GM12878 (cell line): ENCODE data around the gene CD58. TPM values are rescaled to one million over a fixed set of nuclear protein-coding genes. Genes with fewer than 3 reads are reported as not detected.
A peak's percentile ranks its signal among the peaks of the same experiment; 100 is the strongest.

Source experiments
- BACH1 ChIP-seq: fragments of 450-650 bp; IDR thresholded peaks from 2 replicates; pipeline ENCODE4 v1.6.1; 2017; ENCODE audit warnings: mild to moderate bottlenecking, borderline replicate concordance
- BCL11A ChIP-seq: IDR thresholded peaks from 2 replicates; pipeline ENCODE4 v1.6.1; 2011; ENCODE audit warnings: low read depth, low read length
- CEBPZ ChIP-seq: fragments of 150-350 bp; IDR thresholded peaks from 2 replicates; pipeline ENCODE4 v1.6.1; 2016; ENCODE audit warnings: low read depth, low read length
- E2F4 ChIP-seq: IDR thresholded peaks from 2 replicates; pipeline ENCODE4 v1.6.1; 2012; ENCODE audit warnings: low read depth, low read length, improper control_type of control experiment
- EGR1 ChIP-seq, 2 experiments: IDR thresholded peaks; 1 replicate in 1 of 2; 2 replicates in 1 of 2; pipeline ENCODE4 v1.6.1; 2011 to 2012; ENCODE audit warnings: low read depth in 2 of 2, low read length in 2 of 2, borderline replicate concordance in 1 of 2, mild to moderate bottlenecking in 1 of 2, moderate library complexity in 1 of 2
- EP300 ChIP-seq, 2 experiments: fragments of 150-350 bp in 1 of 2; IDR thresholded peaks; 2 replicates each; pipeline ENCODE4 v1.6.1; 2011 to 2012; ENCODE audit warnings: low read depth in 2 of 2, low read length in 2 of 2, borderline replicate concordance in 1 of 2, improper control_type of control experiment in 1 of 2, inconsistent platforms in 1 of 2; ENCODE audit not compliant: control insufficient read depth in 1 of 2
- ESRRA ChIP-seq: IDR thresholded peaks from 2 replicates; pipeline ENCODE4 v1.6.1; 2012; ENCODE audit warnings: mild to moderate bottlenecking, low read length, improper control_type of control experiment
- GABPA ChIP-seq: IDR thresholded peaks from 2 replicates; pipeline ENCODE4 v1.6.1; 2014; ENCODE audit warnings: antibody characterized with exemption, low read depth, mild to moderate bottlenecking, inconsistent platforms
- GATAD2B ChIP-seq: fragments of 450-650 bp; conservative IDR thresholded peaks from 2 replicates; pipeline ENCODE4 v1.6.1; 2017; ENCODE audit warnings: low read depth, mild to moderate bottlenecking, moderate library complexity
- HDGF ChIP-seq: fragments of 450-650 bp; IDR thresholded peaks from 2 replicates; pipeline ENCODE4 v1.6.1; 2016; ENCODE audit warnings: antibody characterized with exemption
- IKZF1 ChIP-seq: fragments of 450-650 bp; conservative IDR thresholded peaks from 2 replicates; pipeline ENCODE4 v1.6.1; 2017; ENCODE audit warnings: antibody characterized with exemption, mild to moderate bottlenecking
- IRF3 ChIP-seq: fragments of 450-650 bp; IDR thresholded peaks from 2 replicates; pipeline ENCODE4 v1.6.1; 2014; ENCODE audit warnings: mild to moderate bottlenecking
- KDM1A ChIP-seq: fragments of 200-600 bp; sonication (generic); IDR thresholded peaks from 2 replicates; pipeline ENCODE4 v1.6.1; 2016; ENCODE audit warnings: borderline replicate concordance
- MEF2A ChIP-seq: IDR thresholded peaks from 2 replicates; pipeline ENCODE4 v1.6.1; 2011; ENCODE audit warnings: low read depth, mild to moderate bottlenecking, low read length, moderate library complexity; ENCODE audit not compliant: insufficient read depth
- NBN ChIP-seq: fragments of 450-650 bp; IDR thresholded peaks from 2 replicates; pipeline ENCODE4 v1.6.1; 2016
- PAX5 ChIP-seq: IDR thresholded peaks from 2 replicates; pipeline ENCODE4 v1.6.1; 2011; ENCODE audit warnings: low read depth, low read length, borderline replicate concordance
- RELA ChIP-seq: fragments of 450-650 bp; IDR thresholded peaks from 2 replicates; pipeline ENCODE4 v1.8.0; 2014; ENCODE audit warnings: borderline replicate concordance; ENCODE audit not compliant: partially characterized antibody
- RELB ChIP-seq: fragments of 450-650 bp; IDR thresholded peaks from 2 replicates; pipeline ENCODE4 v1.6.1; 2017; ENCODE audit warnings: low read depth, mild to moderate bottlenecking, moderate library complexity
- SMC3 ChIP-seq: IDR thresholded peaks from 2 replicates; pipeline ENCODE4 v1.6.1; 2011; ENCODE audit warnings: low read length, improper control_type of control experiment, borderline replicate concordance
- SREBF2 ChIP-seq: IDR thresholded peaks from 2 replicates; pipeline ENCODE4 v1.6.1; 2012; ENCODE audit warnings: mild to moderate bottlenecking, low read length
- SRF ChIP-seq, 2 experiments: IDR thresholded peaks; 2 replicates each; pipeline ENCODE4 v1.6.1; 2011; ENCODE audit warnings: low read depth in 2 of 2, low read length in 2 of 2, mild to moderate bottlenecking in 1 of 2, moderate library complexity in 1 of 2
- STAT1 ChIP-seq: fragments of 450-650 bp; conservative IDR thresholded peaks from 2 replicates; pipeline ENCODE4 v1.6.1; 2014; ENCODE audit warnings: antibody characterized with exemption, mild to moderate bottlenecking
- SUPT20H ChIP-seq: IDR thresholded peaks from 2 replicates; pipeline ENCODE4 v1.6.1; 2011; ENCODE audit warnings: low read depth, mild to moderate bottlenecking, low read length, moderate library complexity, borderline replicate concordance; ENCODE audit not compliant: control insufficient read depth
- TCF7 ChIP-seq: IDR thresholded peaks from 2 replicates; pipeline ENCODE4 v1.6.1; 2014; ENCODE audit warnings: antibody characterized with exemption, borderline replicate concordance
- ZNF207 ChIP-seq: fragments of 450-650 bp; IDR thresholded peaks from 2 replicates; pipeline ENCODE4 v1.6.1; 2014; ENCODE audit warnings: antibody characterized with exemption, mild to moderate bottlenecking, borderline replicate concordance
- polyA plus RNA-seq, 11 experiments: library from polyadenylated mRNA; depleted of rRNA in 4 of 11; unstranded in 6 of 11; stranded (reverse) in 5 of 11; fragments of >200 nt; fragmentation: Nextera tagmentation in 4 of 11; fragmentation: Illumina TruSeq in 1 of 11; extraction: Ambion mirVana in 4 of 11; extraction: Trizol in 1 of 11; gene quantifications; 1 replicate in 1 of 11; 2 replicates in 10 of 11; pipeline versions ENCODE4 v1.2.1 to v1.2.3, GENCODE V29; 2011 to 2016; ENCODE audit warnings: inconsistent platforms in 2 of 11, missing spikeins in 2 of 11, low read depth in 1 of 11
- total RNA-seq, 4 experiments: library from RNA; depleted of rRNA in 3 of 4; stranded (reverse); fragments of >200 nt in 3 of 4; fragmentation: Illumina TruSeq in 1 of 4; extraction: Trizol in 1 of 4; gene quantifications; 2 replicates each; pipeline versions ENCODE4 v1.2.1 to v1.2.3, GENCODE V29; 2013 to 2021

Gene CD58
- total and polyA plus RNA-seq, 10 of the 15 experiments (the other 5 are each of a cell fraction or from before 2014, with no cell fraction given): 70.4 to 252 (median 129) TPM

- TF ChIP-seq IRF3: no peak
- no peak for TF ChIP-seq E2F4
- peak; percentile 38 for TF ChIP-seq RELA
- no peak for TF ChIP-seq SMC3
- TF ChIP-seq PAX5: no peak
- TF ChIP-seq NBN: no peak
- peak; percentile 52; the same call in 1 of the 2 replicates for TF ChIP-seq RELB
- no peak for TF ChIP-seq SRF (IDR thresholded peaks at IDR 0.05; ENCODE audit: low read depth in 2 of 2, low read length in 2 of 2)
- no peak for TF ChIP-seq TCF7
- no peak for TF ChIP-seq BCL11A
- TF ChIP-seq IKZF1: peak; percentile 43; the same call in 1 of the 2 replicates
- no peak for TF ChIP-seq ESRRA
- TF ChIP-seq ZNF207: no peak
- no peak for TF ChIP-seq EGR1 (IDR thresholded peaks at IDR 0.05; ENCODE audit: borderline replicate concordance in 1 of 2, low read depth in 2 of 2, low read length in 2 of 2)
- no peak for TF ChIP-seq MEF2A
- no peak for TF ChIP-seq SUPT20H
- 0 out of 2 replicates have a peak, but pooled peaks have one; percentile 61 for TF ChIP-seq HDGF
- no peak for TF ChIP-seq EP300 (IDR thresholded peaks at IDR 0.05; ENCODE audit: borderline replicate concordance in 1 of 2, control insufficient read depth in 1 of 2, low read depth in 2 of 2, low read length in 2 of 2)
- no peak for TF ChIP-seq BACH1
- no peak for TF ChIP-seq SREBF2
- TF ChIP-seq GABPA: no peak
- TF ChIP-seq CEBPZ: no peak
- TF ChIP-seq GATAD2B: no peak
- no peak for TF ChIP-seq STAT1
- no peak for TF ChIP-seq KDM1A
These were observed 541 bp upstream of the CD58 start (continued) for GRCh38 chr1:116571215-116571919.
